Neural progenitor cell (in vitro differentiated cells): ENCODE results near the gene STAC. TPM values are rescaled to one million over a fixed set of nuclear protein-coding genes. Genes with fewer than 3 reads are reported as not detected.

Source experiments
- DNase-seq: peaks from one replicate; pipeline ENCODE4 v3.0.0-alpha.2; 2016; ENCODE audit warnings: low spot score
- H2AFZ ChIP-seq: fragments of 200-600 bp; sonication (generic); replicated peaks from 2 replicates; pipeline ENCODE4 v1.6.1; 2016; ENCODE audit warnings: antibody characterized with exemption
- H3F3A ChIP-seq: fragments of 200-600 bp; sonication (generic); 2 replicates; pipeline ENCODE4 v1.6.1; 2016; ENCODE audit warnings: antibody characterized with exemption, low read depth
- H3K27ac ChIP-seq: fragments of 200-600 bp; sonication (generic); 2 replicates; pipeline ENCODE4 v1.5.1; 2016; ENCODE audit warnings: mild to moderate bottlenecking
- H3K27me3 ChIP-seq: fragments of 200-600 bp; sonication (generic); 2 replicates; pipeline ENCODE4 v1.6.1; 2016; ENCODE audit warnings: mild to moderate bottlenecking, moderate library complexity
- H3K36me3 ChIP-seq: fragments of 200-600 bp; sonication (generic); 2 replicates; pipeline ENCODE4 v1.5.1; 2016
- H3K4me1 ChIP-seq: fragments of 200-600 bp; sonication (generic); 2 replicates; pipeline ENCODE4 v1.6.1; 2016; ENCODE audit warnings: mixed run types
- H3K4me2 ChIP-seq: fragments of 200-600 bp; sonication (generic); 2 replicates; pipeline ENCODE4 v1.6.1; 2016
- H3K4me3 ChIP-seq: fragments of 200-600 bp; sonication (generic); 2 replicates; pipeline ENCODE4 v1.5.1; 2016
- H3K79me2 ChIP-seq: fragments of 200-600 bp; sonication (generic); 2 replicates; pipeline ENCODE4 v1.6.1; 2016; ENCODE audit warnings: low read depth
- H3K9ac ChIP-seq: fragments of 200-600 bp; sonication (generic); 2 replicates; pipeline ENCODE4 v1.6.1; 2016
- H3K9me3 ChIP-seq: fragments of 200-600 bp; sonication (generic); 2 replicates; pipeline ENCODE4 v1.5.1; 2016; ENCODE audit warnings: low read depth
- H4K20me1 ChIP-seq: fragments of 200-600 bp; sonication (generic); 2 replicates; pipeline ENCODE4 v1.6.1; 2016; ENCODE audit warnings: low read depth
- H3K27ac Mint-ChIP-seq: 3 replicates; pipeline ENCODE4 v1.8.0; 2021; ENCODE audit warnings: mixed read lengths
- H3K27me3 Mint-ChIP-seq: 2 replicates; pipeline ENCODE4 v1.8.0; 2022; ENCODE audit warnings: low read depth, mild to moderate bottlenecking, inconsistent platforms, moderate library complexity, mixed read lengths; ENCODE audit not compliant: insufficient read depth
- H3K36me3 Mint-ChIP-seq: 3 replicates; pipeline ENCODE4 v1.8.0; 2021; ENCODE audit warnings: mixed read lengths
- H3K4me1 Mint-ChIP-seq: 3 replicates; pipeline ENCODE4 v1.8.0; 2021; ENCODE audit warnings: mixed read lengths
- H3K4me3 Mint-ChIP-seq: 3 replicates; pipeline ENCODE4 v1.8.0; 2021; ENCODE audit warnings: mild to moderate bottlenecking, moderate library complexity, mixed read lengths
- H3K9me3 Mint-ChIP-seq: 3 replicates; pipeline ENCODE4 v1.8.0; 2020; ENCODE audit warnings: mixed read lengths
- CTCF ChIP-seq: fragments of 200-600 bp; sonication (generic); IDR thresholded peaks from 2 replicates; pipeline ENCODE4 v1.5.1; 2017; ENCODE audit warnings: antibody characterized with exemption, mild to moderate bottlenecking
- EZH2 ChIP-seq: fragments of 200-600 bp; sonication (generic); IDR thresholded peaks from 2 replicates; pipeline ENCODE4 v1.6.1; 2017; ENCODE audit warnings: antibody characterized with exemption, mild to moderate bottlenecking, moderate library complexity
- EZH2phosphoT487 ChIP-seq: fragments of 200-600 bp; sonication (generic); IDR thresholded peaks from 2 replicates; pipeline ENCODE4 v1.6.1; 2017; ENCODE audit warnings: antibody characterized with exemption
- total RNA-seq: library from RNA; depleted of rRNA; stranded (reverse); fragments of >200 nt; gene quantifications from 2 replicates; pipeline ENCODE4 v1.2.3, GENCODE V29; 2015; ENCODE audit warnings: low replicate concordance

STAC gene
- total RNA-seq, 1 donor from 2014 or later, result 6.5 TPM

- Histone ChIP-seq H3K4me3 (no peak overlapping the region), H3K9me3 (no peaks in the 10 kb centered on the region), H3K4me2 (no peak overlapping the region), H3K79me2 (no peaks in the 10 kb centered on the region), H3K9ac (no peak overlapping the region), H3K4me1 (no peaks in the 10 kb centered on the region), H3K36me3 (no peaks in the 10 kb centered on the region), H4K20me1 (no peaks in the 10 kb centered on the region), H2AFZ (no peak overlapping the region), H3K27me3 (no peaks in the 10 kb centered on the region), H3F3A (no peaks in the 10 kb centered on the region), H3K27ac (no peak overlapping the region)
- Mint-ChIP-seq H3K9me3 (no peaks in the 10 kb centered on the region), H3K36me3 (no peaks in the 10 kb centered on the region), H3K4me3 (no peak overlapping the region), H3K27me3 (no peaks in the 10 kb centered on the region), H3K27ac (no peak overlapping the region), H3K4me1 (peaks cover 4% of the 10 kb centered on the region)
- TF ChIP-seq EZH2phosphoT487, result no peak
- TF ChIP-seq CTCF, result no peak
- TF ChIP-seq EZH2, result no peak
- DNase-seq, result no peak
Measured at GRCh38 chr3:36486009-36486795, 105.9 kb downstream of the STAC start.

- H3K4me3 Mint-ChIP-seq, result no peak overlapping the region
- H3K4me1 ChIP-seq, result no peaks in the 10 kb centered on the region
- H3K36me3 Mint-ChIP-seq, result no peaks in the 10 kb centered on the region
- no peaks in the 10 kb centered on the region for H3K36me3 ChIP-seq
- no peak overlapping the region for H3K9ac ChIP-seq
- H3K4me1 Mint-ChIP-seq, result peaks cover 4% of the 10 kb centered on the region
- DNase-seq, result no peak
- H3K9me3 ChIP-seq, result no peaks in the 10 kb centered on the region
- H2AFZ ChIP-seq, result no peak overlapping the region
- no peaks in the 10 kb centered on the region for H4K20me1 ChIP-seq
- H3F3A ChIP-seq, result no peaks in the 10 kb centered on the region
- H3K27me3 ChIP-seq, result no peaks in the 10 kb centered on the region
- H3K4me3 ChIP-seq, result no peak overlapping the region
- no peak for TF ChIP-seq EZH2
- TF ChIP-seq CTCF, result no peak
- no peaks in the 10 kb centered on the region for H3K27me3 Mint-ChIP-seq
- no peak overlapping the region for H3K4me2 ChIP-seq
- no peaks in the 10 kb centered on the region for H3K79me2 ChIP-seq
- no peak overlapping the region for H3K27ac Mint-ChIP-seq
- no peaks in the 10 kb centered on the region for H3K9me3 Mint-ChIP-seq
- no peak overlapping the region for H3K27ac ChIP-seq
Measured at GRCh38 chr3:36487616-36488015, 107.3 kb downstream of the STAC start.

GRCh38 chr3:36488077-36488789 lies 107.9 kb downstream of the STAC start:
- Mint-ChIP-seq H3K4me3 (no peak overlapping the region), H3K36me3 (no peaks in the 10 kb centered on the region), H3K4me1 (peaks cover 4% of the 10 kb centered on the region), H3K27me3 (no peaks in the 10 kb centered on the region), H3K27ac (no peak overlapping the region), H3K9me3 (no peaks in the 10 kb centered on the region)
- no peaks in the 10 kb centered on the region for H3F3A ChIP-seq
- no peak for TF ChIP-seq EZH2
- no peak for TF ChIP-seq EZH2phosphoT487
- TF ChIP-seq CTCF, result no peak
- H3K9ac ChIP-seq, result no peak overlapping the region
- H3K4me1 ChIP-seq, result no peaks in the 10 kb centered on the region
- H3K27ac ChIP-seq, result no peak overlapping the region
- H3K4me3 ChIP-seq, result no peak overlapping the region
- H2AFZ ChIP-seq, result no peak overlapping the region
- H3K36me3 ChIP-seq, result no peaks in the 10 kb centered on the region
- no peak overlapping the region for H3K4me2 ChIP-seq
- H3K9me3 ChIP-seq, result no peaks in the 10 kb centered on the region
- no peaks in the 10 kb centered on the region for H3K79me2 ChIP-seq
- H4K20me1 ChIP-seq, result no peaks in the 10 kb centered on the region
- no peaks in the 10 kb centered on the region for H3K27me3 ChIP-seq
- DNase-seq, result no peak
